CD4-positive, alpha-beta T cell treated with Interferon gamma for 1 hour (primary cell): ENCODE data around the gene NT5C.
A peak's percentile ranks its signal among the peaks of the same experiment; 100 is the strongest.
"Not testable (repeated sequence)": the region's sequence is repeated elsewhere in the genome, so short reads cannot be mapped to it uniquely, and the experiment has no call there.

ENCODE experiments used
- DNase-seq: peaks from one replicate; pipeline ENCODE4 v3.0.0-alpha.2; 2020

The NT5C gene

GRCh38 chr17:75142236-75142971 is 10.9 kb upstream of the NT5C start:
- no peak for DNase-seq

- no peak for DNase-seq
Observed at GRCh38 chr17:75138519-75138918, 7.0 kb upstream of the NT5C start.

GRCh38 chr17:75137762-75138161 is 6.2 kb upstream of the NT5C start:
- DNase-seq: not testable (repeated sequence)

- DNase-seq: no peak
Observed at GRCh38 chr17:75135946-75136345, 4.4 kb upstream of the NT5C start.

- DNase-seq: no peak
Observed at GRCh38 chr17:75135452-75135851, 3.9 kb upstream of the NT5C start.

- DNase-seq: not testable (repeated sequence)
Observed at GRCh38 chr17:75133607-75134347, 2.2 kb upstream of the NT5C start.

- no peak for DNase-seq
Observed at GRCh38 chr17:75133001-75133400, 1.5 kb upstream of the NT5C start.

GRCh38 chr17:75132018-75133000 is 767 bp upstream of the NT5C start:
- not testable (repeated sequence) for DNase-seq

- peak; percentile 27 for DNase-seq
Observed at GRCh38 chr17:75130632-75131277, 787 bp downstream of the NT5C start.

GRCh38 chr17:75130059-75130631 is 1.4 kb downstream of the NT5C start:
- DNase-seq: no peak

GRCh38 chr17:75129576-75129975 is 2.0 kb downstream of the NT5C start:
- DNase-seq: no peak

- no peak for DNase-seq
Observed at GRCh38 chr17:75128694-75129505, 2.6 kb downstream of the NT5C start.

- not testable (repeated sequence) for DNase-seq
Observed at GRCh38 chr17:75127936-75128335, 3.6 kb downstream of the NT5C start.

GRCh38 chr17:75126954-75127353 is 4.6 kb downstream of the NT5C start:
- no peak for DNase-seq

GRCh38 chr17:75125984-75126383 is 5.6 kb downstream of the NT5C start:
- DNase-seq: no peak

- no peak for DNase-seq
Observed at GRCh38 chr17:75124819-75125162, 6.8 kb downstream of the NT5C start.

GRCh38 chr17:75124041-75124818 is 7.3 kb downstream of the NT5C start:
- DNase-seq: peak; percentile 45

- DNase-seq: no peak
Observed at GRCh38 chr17:75118307-75118706, 13.2 kb downstream of the NT5C start.

GRCh38 chr17:75116737-75117136 is 14.8 kb downstream of the NT5C start:
- DNase-seq: no peak

- DNase-seq: no peak
Observed at GRCh38 chr17:75115555-75115954, 16.0 kb downstream of the NT5C start.
